K562 (cell line): ENCODE data around the gene AMIGO3. TPM values are rescaled to one million over a fixed set of nuclear protein-coding genes. Genes with fewer than 3 reads are reported as not detected.

Experiments used
- ATAC-seq: fragments of 200-7000 bp; cut with Tn5 transposase; 3 replicates; pipeline ENCODE4 v1.9.1; 2020; ENCODE audit warnings: moderate library complexity
- BruUV-seq: library from RNA; stranded (reverse); fragments of 400-500 nt; replicated peaks from 2 replicates; lab custom pipeline; 2021; lab: Mats Ljungman, UMichigan
- CTCF ChIA-PET: fragments of 300-600 bp; formaldehyde crosslinking; extraction: SDS; loops from one replicate; lab custom pipeline; 2021; ENCODE audit warnings: low intra/inter-chr PET ratio; lab: Yijun Ruan, JAX
- POLR2A ChIA-PET: fragments of 300-600, 350-650 bp; sonication (Branson Sonifier 250); formaldehyde crosslinking; extraction: SDS; loops from one replicate; lab custom pipeline; 2021; ENCODE audit warnings: antibody characterized with exemption, inconsistent platforms; lab: Yijun Ruan, JAX
- DNase-seq, 4 experiments: peaks; one replicate each; pipeline versions ENCODE4 v3.0.0 to v3.0.0-alpha.2; 2011 to 2018; ENCODE audit warnings: low spot score in 3 of 4, mixed read lengths in 3 of 4; ENCODE audit errors: extremely low read depth in 1 of 4
- FAIRE-seq: peaks from 2 replicates; lab custom pipeline; 2011; peaks lifted over from hg19 to GRCh38; lab: Jason Lieb, UNC
- H2AFZ ChIP-seq: 2 replicates; pipeline ENCODE4 v1.6.0; 2011; ENCODE audit warnings: low read depth, low read length, control low read depth, inconsistent platforms
- H3K27ac ChIP-seq: fragments of 200-600 bp; 3 replicates; pipeline ENCODE4 v1.8.0; 2011; ENCODE audit warnings: low read depth, mild to moderate bottlenecking, control low read depth, inconsistent platforms, low read length, moderate library complexity, mixed read lengths; ENCODE audit errors: extremely low read depth
- H3K27me3 ChIP-seq, 2 experiments: fragments of 300-600 bp in 1 of 2; 2 replicates in 1 of 2; 3 replicates in 1 of 2; pipeline versions ENCODE4 v1.6.0 to v1.8.0; 2011; ENCODE audit warnings: inconsistent platforms in 2 of 2, low read length in 2 of 2, mild to moderate bottlenecking in 1 of 2, mixed read lengths in 1 of 2, moderate library complexity in 1 of 2; ENCODE audit not compliant: control insufficient read depth in 2 of 2, insufficient read depth in 2 of 2
- H3K36me3 ChIP-seq: fragments of 300-600 bp; 3 replicates; pipeline ENCODE4 v1.8.0; 2011; ENCODE audit warnings: mild to moderate bottlenecking, low read length, inconsistent platforms; ENCODE audit not compliant: control insufficient read depth, insufficient read depth
- H3K4me1 ChIP-seq, 2 experiments: fragments of 200-600 bp in 1 of 2; replicated peaks in 1 of 2; 2 replicates in 1 of 2; 3 replicates in 1 of 2; pipeline versions ENCODE4 v1.5.1 to v1.8.0; 2011; ENCODE audit warnings: inconsistent platforms in 2 of 2, low read length in 2 of 2, mild to moderate bottlenecking in 1 of 2, mixed read lengths in 1 of 2, moderate library complexity in 1 of 2; ENCODE audit not compliant: control insufficient read depth in 2 of 2, insufficient read depth in 2 of 2
- H3K4me2 ChIP-seq: 2 replicates; pipeline ENCODE4 v1.6.1; 2011; ENCODE audit warnings: low read length, control low read depth, inconsistent platforms, mixed read lengths; ENCODE audit not compliant: insufficient read depth
- H3K4me3 ChIP-seq: fragments of 200-600 bp; sonication (generic), shearing (Covaris generic); 2 replicates; pipeline ENCODE4 v1.5.1; 2016; ENCODE audit warnings: control low read depth, inconsistent platforms
- H3K79me2 ChIP-seq: fragments of 200-600 bp; 3 replicates; pipeline ENCODE4 v1.8.0; 2011; ENCODE audit warnings: low read length, inconsistent platforms; ENCODE audit not compliant: control insufficient read depth, insufficient read depth
- H3K9ac ChIP-seq, 2 experiments: 2 replicates each; pipeline versions ENCODE4 v1.6.0 to v1.6.1; 2011; ENCODE audit warnings: low read depth in 2 of 2, low read length in 2 of 2, control low read depth in 1 of 2, inconsistent platforms in 1 of 2, mild to moderate bottlenecking in 1 of 2, mixed read lengths in 1 of 2; ENCODE audit not compliant: insufficient read depth in 1 of 2
- H3K9me1 ChIP-seq: one replicate; pipeline ENCODE4 v1.6.0; 2011; ENCODE audit warnings: inconsistent platforms, mild to moderate bottlenecking, low read length, moderate library complexity; ENCODE audit not compliant: control insufficient read depth, insufficient read depth
- H3K9me3 ChIP-seq: replicated peaks from 2 replicates; pipeline ENCODE4 v1.5.1; 2011; ENCODE audit warnings: low read depth, low read length, inconsistent platforms; ENCODE audit not compliant: control insufficient read depth, insufficient read depth
- H4K20me1 ChIP-seq: replicated peaks from 2 replicates; pipeline ENCODE4 v1.6.1; 2011; ENCODE audit warnings: low read length, inconsistent platforms, mixed read lengths; ENCODE audit not compliant: control insufficient read depth, insufficient read depth
- ATF1 ChIP-seq, 2 experiments: fragments of 450-650 bp in 1 of 2; IDR thresholded peaks; 2 replicates each; pipeline ENCODE4 v1.6.1; 2016; ENCODE audit warnings: missing compliant biosample characterization in 1 of 2, missing genetic modification characterization in 1 of 2
- BHLHE40 ChIP-seq: IDR thresholded peaks from 2 replicates; pipeline ENCODE4 v1.6.1; 2011; ENCODE audit warnings: low read length, improper control_type of control experiment
- HMG20A ChIP-seq: fragments of 450-650 bp; formaldehyde crosslinking; conservative IDR thresholded peaks from 2 replicates; pipeline ENCODE4 v1.4.0; 2020; ENCODE audit warnings: mild to moderate bottlenecking, mixed read lengths
- SRF ChIP-seq, 2 experiments: fragments of 250-450, 450-650 bp in 1 of 2; sonication (Bioruptor Pico) in 1 of 2; sonication (generic) in 1 of 2; formaldehyde crosslinking; IDR thresholded peaks; 2 replicates each; pipeline versions ENCODE4 v1.5.0 to v1.5.1; 2020 to 2022; ENCODE audit warnings: mild to moderate bottlenecking in 1 of 2, missing genetic modification reagents in 1 of 2
- XRCC4 ChIP-seq: IDR thresholded peaks from one replicate; pipeline ENCODE4 v1.6.1; 2011; ENCODE audit not compliant: insufficient read depth, insufficient read length; ENCODE audit errors: extremely low read depth
- WGBS: fragments of 100-300 bp; shearing (Covaris generic); methylation state at CpG from one replicate; pipeline ENCODE4 v1.1.6; 2016; ENCODE audit warnings: low coverage, mixed read lengths; ENCODE audit not compliant: insufficient coverage; ENCODE audit errors: missing lambda C conversion rate; 5-methylcytosine and 5-hydroxymethylcytosine counted together
- in situ Hi-C: fragments of 300-500 bp; cut with MboI; formaldehyde crosslinking; loops from 4 replicates; pipeline ENCODE4 v1.15.0; 2018; ENCODE audit warnings: inconsistent platforms, mixed read lengths
- intact Hi-C: fragments of 100-400 bp; cut with micrococcal nuclease; formaldehyde crosslinking; loops from 2 replicates; pipeline ENCODE4 v1.14.2; 2022
- polyA plus RNA-seq, 8 experiments: library from polyadenylated mRNA; depleted of rRNA in 4 of 8; stranded (reverse) in 5 of 8; unstranded in 3 of 8; fragments of >200 nt; fragmentation: Nextera tagmentation in 2 of 8; fragmentation: Illumina TruSeq in 1 of 8; extraction: Ambion mirVana in 2 of 8; extraction: Trizol in 1 of 8; gene quantifications; 2 replicates each; pipeline versions ENCODE4 v1.2.1 to v1.2.3, GENCODE V29; 2011 to 2014; ENCODE audit warnings: inconsistent platforms in 1 of 8, missing spikeins in 1 of 8
- total RNA-seq, 7 experiments: library from RNA; depleted of rRNA in 6 of 7; stranded (reverse); fragments of >200 nt in 6 of 7; fragmentation: Illumina TruSeq in 2 of 7; extraction: Trizol in 2 of 7; gene quantifications; 2 replicates each; pipeline versions ENCODE4 v1.2.1 to v1.2.3, GENCODE V29; 2011 to 2021; ENCODE audit warnings: low replicate concordance in 1 of 7
- TF ChIP-seq, protein P1 (sequence below): fragments of 450-650 bp; IDR thresholded peaks from 2 replicates; pipeline ENCODE4 v1.7.1; 2018; ENCODE audit warnings: mild to moderate bottlenecking, low read depth; ENCODE audit not compliant: partially characterized antibody
- TF ChIP-seq, protein P2 (sequence below): sonication (generic); formaldehyde crosslinking; IDR thresholded peaks from 2 replicates; pipeline ENCODE4 v1.8.1; 2023; ENCODE audit warnings: missing genetic modification reagents, mild to moderate bottlenecking, borderline replicate concordance

Gene AMIGO3
- total and polyA plus RNA-seq, 9 of the 15 experiments (the other 6 are each of a cell fraction or from before 2014, with no cell fraction given) = 0.13 to 2.8 (median 0.44) TPM; not detected in 4

DNA sequence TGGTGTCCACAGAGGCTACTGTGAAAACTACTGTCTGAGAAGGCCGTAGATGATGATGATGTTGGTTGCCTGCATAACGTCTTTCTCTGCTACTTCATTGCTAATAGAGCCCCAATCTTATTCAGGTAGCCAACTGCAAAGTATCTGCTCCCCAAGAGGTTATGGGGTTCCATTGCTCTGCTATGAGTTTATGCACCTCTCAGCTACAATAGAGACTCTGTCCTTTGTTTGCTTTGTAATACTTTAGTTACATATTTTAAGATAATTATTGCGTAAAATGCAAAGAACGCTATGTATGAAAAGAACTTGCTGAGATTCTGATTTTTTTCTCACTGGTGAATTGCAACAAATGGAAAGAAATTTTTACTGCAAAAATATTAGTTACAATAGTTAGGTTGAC lies 32.0 kb upstream of the AMIGO3 start (continued):
- TF ChIP-seq, protein P1, sequence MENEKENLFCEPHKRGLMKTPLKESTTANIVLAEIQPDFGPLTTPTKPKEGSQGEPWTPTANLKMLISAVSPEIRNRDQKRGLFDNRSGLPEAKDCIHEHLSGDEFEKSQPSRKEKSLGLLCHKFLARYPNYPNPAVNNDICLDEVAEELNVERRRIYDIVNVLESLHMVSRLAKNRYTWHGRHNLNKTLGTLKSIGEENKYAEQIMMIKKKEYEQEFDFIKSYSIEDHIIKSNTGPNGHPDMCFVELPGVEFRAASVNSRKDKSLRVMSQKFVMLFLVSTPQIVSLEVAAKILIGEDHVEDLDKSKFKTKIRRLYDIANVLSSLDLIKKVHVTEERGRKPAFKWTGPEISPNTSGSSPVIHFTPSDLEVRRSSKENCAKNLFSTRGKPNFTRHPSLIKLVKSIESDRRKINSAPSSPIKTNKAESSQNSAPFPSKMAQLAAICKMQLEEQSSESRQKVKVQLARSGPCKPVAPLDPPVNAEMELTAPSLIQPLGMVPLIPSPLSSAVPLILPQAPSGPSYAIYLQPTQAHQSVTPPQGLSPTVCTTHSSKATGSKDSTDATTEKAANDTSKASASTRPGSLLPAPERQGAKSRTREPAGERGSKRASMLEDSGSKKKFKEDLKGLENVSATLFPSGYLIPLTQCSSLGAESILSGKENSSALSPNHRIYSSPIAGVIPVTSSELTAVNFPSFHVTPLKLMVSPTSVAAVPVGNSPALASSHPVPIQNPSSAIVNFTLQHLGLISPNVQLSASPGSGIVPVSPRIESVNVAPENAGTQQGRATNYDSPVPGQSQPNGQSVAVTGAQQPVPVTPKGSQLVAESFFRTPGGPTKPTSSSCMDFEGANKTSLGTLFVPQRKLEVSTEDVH = no peak
- TF ChIP-seq BHLHE40 (no peak), ATF1 (CRISPR knock-in tag; IDR thresholded peaks at IDR 0.05) (no peak), ATF1 (tag; IDR thresholded peaks at IDR 0.05) (no peak), SRF (CRISPR knock-in tag; IDR thresholded peaks at IDR 0.05) (no peak)

DNA sequence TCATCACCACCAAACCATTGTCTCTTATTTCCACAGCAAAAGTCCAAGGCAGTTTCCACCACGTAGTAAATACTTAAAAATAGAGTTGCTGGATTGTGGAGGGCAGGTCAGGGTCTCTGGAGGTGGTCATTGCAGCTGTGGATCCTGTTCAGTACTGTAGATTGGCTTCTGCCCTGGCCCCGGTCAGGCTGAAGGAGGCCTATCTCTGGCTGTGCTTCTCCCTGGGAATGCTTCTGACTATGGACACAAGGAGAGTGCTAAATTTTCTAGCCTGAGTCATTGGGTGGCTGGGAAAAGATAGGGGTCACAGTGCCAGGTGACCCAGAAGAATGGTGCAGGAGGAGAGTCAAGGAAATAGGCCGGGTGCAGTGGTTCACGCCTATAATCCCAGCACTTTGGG lies 30.6 kb upstream of the AMIGO3 start:
- H3K79me2 ChIP-seq = peaks cover 36% of the 10 kb centered on the region
- TF ChIP-seq, protein P2, sequence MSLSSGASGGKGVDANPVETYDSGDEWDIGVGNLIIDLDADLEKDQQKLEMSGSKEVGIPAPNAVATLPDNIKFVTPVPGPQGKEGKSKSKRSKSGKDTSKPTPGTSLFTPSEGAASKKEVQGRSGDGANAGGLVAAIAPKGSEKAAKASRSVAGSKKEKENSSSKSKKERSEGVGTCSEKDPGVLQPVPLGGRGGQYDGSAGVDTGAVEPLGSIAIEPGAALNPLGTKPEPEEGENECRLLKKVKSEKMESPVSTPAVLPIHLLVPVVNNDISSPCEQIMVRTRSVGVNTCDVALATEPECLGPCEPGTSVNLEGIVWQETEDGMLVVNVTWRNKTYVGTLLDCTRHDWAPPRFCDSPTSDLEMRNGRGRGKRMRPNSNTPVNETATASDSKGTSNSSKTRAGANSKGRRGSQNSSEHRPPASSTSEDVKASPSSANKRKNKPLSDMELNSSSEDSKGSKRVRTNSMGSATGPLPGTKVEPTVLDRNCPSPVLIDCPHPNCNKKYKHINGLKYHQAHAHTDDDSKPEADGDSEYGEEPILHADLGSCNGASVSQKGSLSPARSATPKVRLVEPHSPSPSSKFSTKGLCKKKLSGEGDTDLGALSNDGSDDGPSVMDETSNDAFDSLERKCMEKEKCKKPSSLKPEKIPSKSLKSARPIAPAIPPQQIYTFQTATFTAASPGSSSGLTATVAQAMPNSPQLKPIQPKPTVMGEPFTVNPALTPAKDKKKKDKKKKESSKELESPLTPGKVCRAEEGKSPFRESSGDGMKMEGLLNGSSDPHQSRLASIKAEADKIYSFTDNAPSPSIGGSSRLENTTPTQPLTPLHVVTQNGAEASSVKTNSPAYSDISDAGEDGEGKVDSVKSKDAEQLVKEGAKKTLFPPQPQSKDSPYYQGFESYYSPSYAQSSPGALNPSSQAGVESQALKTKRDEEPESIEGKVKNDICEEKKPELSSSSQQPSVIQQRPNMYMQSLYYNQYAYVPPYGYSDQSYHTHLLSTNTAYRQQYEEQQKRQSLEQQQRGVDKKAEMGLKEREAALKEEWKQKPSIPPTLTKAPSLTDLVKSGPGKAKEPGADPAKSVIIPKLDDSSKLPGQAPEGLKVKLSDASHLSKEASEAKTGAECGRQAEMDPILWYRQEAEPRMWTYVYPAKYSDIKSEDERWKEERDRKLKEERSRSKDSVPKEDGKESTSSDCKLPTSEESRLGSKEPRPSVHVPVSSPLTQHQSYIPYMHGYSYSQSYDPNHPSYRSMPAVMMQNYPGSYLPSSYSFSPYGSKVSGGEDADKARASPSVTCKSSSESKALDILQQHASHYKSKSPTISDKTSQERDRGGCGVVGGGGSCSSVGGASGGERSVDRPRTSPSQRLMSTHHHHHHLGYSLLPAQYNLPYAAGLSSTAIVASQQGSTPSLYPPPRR (CRISPR knock-in tag) = no peak
- TF ChIP-seq HMG20A (CRISPR knock-in tag) (no peak), XRCC4 (no peak)

More for the DNA sequence above, 30.6 kb upstream of the AMIGO3 start:
- DNase-seq = no peak
- intact Hi-C loops (no loop called here), in situ Hi-C loops (no loop called here)
- H3K4me2 ChIP-seq = no peak overlapping the region
- ChIA-PET POLR2A (no interaction called here), CTCF (no interaction called here)
- H3K9me1 ChIP-seq = no peaks in the 10 kb centered on the region
- H3K36me3 ChIP-seq = peaks cover 34% of the 10 kb centered on the region
- H3K27me3 ChIP-seq = no peaks in the 10 kb centered on the region
- H3K27ac ChIP-seq = no peak overlapping the region
- ATAC-seq = no peak
- 70% methylated on average over 1 of the region's 4 CpGs for WGBS
- no peak overlapping the region for H3K9ac ChIP-seq
- no peaks in the 10 kb centered on the region for H3K4me1 ChIP-seq
- H2AFZ ChIP-seq = no peak overlapping the region
- H4K20me1 ChIP-seq = no peaks in the 10 kb centered on the region
- no peak for FAIRE-seq
- BruUV-seq = no TSS peak
- H3K4me3 ChIP-seq = no peak overlapping the region
- H3K9me3 ChIP-seq = no peaks in the 10 kb centered on the region
